Neural crest cell (in vitro differentiated cells): ENCODE measurements around the gene MYL6B. TPM values are rescaled to one million over a fixed set of nuclear protein-coding genes. Genes with fewer than 3 reads are reported as not detected.
A peak's percentile ranks its signal among the peaks of the same experiment; 100 is the strongest.

ENCODE experiments used
- DNase-seq: peaks from one replicate; pipeline ENCODE4 v3.0.0; 2021; ENCODE audit warnings: low read depth, mixed read lengths, low spot score
- H3K27ac Mint-ChIP-seq: one replicate; pipeline ENCODE4 v1.8.0; 2021; ENCODE audit warnings: mild to moderate bottlenecking, mixed read lengths; ENCODE audit not compliant: unreplicated experiment
- H3K27me3 Mint-ChIP-seq: 2 replicates; pipeline ENCODE4 v1.8.0; 2021; ENCODE audit warnings: low read depth, mild to moderate bottlenecking, mixed read lengths
- H3K36me3 Mint-ChIP-seq: 2 replicates; pipeline ENCODE4 v1.8.0; 2021; ENCODE audit warnings: low read depth, mild to moderate bottlenecking, mixed read lengths
- H3K4me1 Mint-ChIP-seq: 2 replicates; pipeline ENCODE4 v1.8.0; 2021; ENCODE audit warnings: mixed read lengths
- H3K4me3 Mint-ChIP-seq: one replicate; pipeline ENCODE4 v1.8.0; 2021; ENCODE audit warnings: mild to moderate bottlenecking, mixed read lengths
- H3K9me3 Mint-ChIP-seq: 2 replicates; pipeline ENCODE4 v1.8.0; 2021; ENCODE audit warnings: mixed read lengths
- total RNA-seq: library from RNA; stranded (reverse); gene quantifications from 2 replicates; pipeline ENCODE4 v1.2.1, GENCODE V29; 2021
- TF ChIP-seq, protein P1 (sequence below): fragments of 200-600 bp; sonication (generic); conservative IDR thresholded peaks from 2 replicates; pipeline ENCODE4 v1.5.0; 2021; ENCODE audit warnings: antibody characterized with exemption, mild to moderate bottlenecking

The MYL6B gene
- total RNA-seq, 1 donor from 2014 or later, result 178 TPM

- DNase-seq, result no peak
These were observed 47.4 kb upstream of the MYL6B start for GRCh38 chr12:56104815-56105608.

GRCh38 chr12:56105609-56105902 lies 46.8 kb upstream of the MYL6B start:
- Mint-ChIP-seq H3K27me3 (no peaks in the 10 kb centered on the region), H3K36me3 (peaks cover 12% of the 10 kb centered on the region), H3K4me3 (peak overlapping the region; percentile 98), H3K4me1 (peaks cover 37% of the 10 kb centered on the region), H3K9me3 (no peaks in the 10 kb centered on the region), H3K27ac (peak overlapping the region; percentile 97)
- no peak for DNase-seq
- TF ChIP-seq, protein P1, sequence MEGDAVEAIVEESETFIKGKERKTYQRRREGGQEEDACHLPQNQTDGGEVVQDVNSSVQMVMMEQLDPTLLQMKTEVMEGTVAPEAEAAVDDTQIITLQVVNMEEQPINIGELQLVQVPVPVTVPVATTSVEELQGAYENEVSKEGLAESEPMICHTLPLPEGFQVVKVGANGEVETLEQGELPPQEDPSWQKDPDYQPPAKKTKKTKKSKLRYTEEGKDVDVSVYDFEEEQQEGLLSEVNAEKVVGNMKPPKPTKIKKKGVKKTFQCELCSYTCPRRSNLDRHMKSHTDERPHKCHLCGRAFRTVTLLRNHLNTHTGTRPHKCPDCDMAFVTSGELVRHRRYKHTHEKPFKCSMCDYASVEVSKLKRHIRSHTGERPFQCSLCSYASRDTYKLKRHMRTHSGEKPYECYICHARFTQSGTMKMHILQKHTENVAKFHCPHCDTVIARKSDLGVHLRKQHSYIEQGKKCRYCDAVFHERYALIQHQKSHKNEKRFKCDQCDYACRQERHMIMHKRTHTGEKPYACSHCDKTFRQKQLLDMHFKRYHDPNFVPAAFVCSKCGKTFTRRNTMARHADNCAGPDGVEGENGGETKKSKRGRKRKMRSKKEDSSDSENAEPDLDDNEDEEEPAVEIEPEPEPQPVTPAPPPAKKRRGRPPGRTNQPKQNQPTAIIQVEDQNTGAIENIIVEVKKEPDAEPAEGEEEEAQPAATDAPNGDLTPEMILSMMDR, result no peak

More at GRCh38 chr12:56104815-56105608, 47.4 kb upstream of the MYL6B start:
- Mint-ChIP-seq H3K36me3 (peaks cover 8% of the 10 kb centered on the region), H3K4me1 (peaks cover 37% of the 10 kb centered on the region), H3K27me3 (no peaks in the 10 kb centered on the region), H3K27ac (peak overlapping the region; percentile 97), H3K9me3 (no peaks in the 10 kb centered on the region), H3K4me3 (peak overlapping the region; percentile 98)
- TF ChIP-seq, protein P1, result no peak

- TF ChIP-seq, protein P1, result no peak
- Mint-ChIP-seq H3K9me3 (no peaks in the 10 kb centered on the region), H3K27ac (no peak overlapping the region), H3K36me3 (peaks cover 20% of the 10 kb centered on the region), H3K4me3 (peak overlapping the region; percentile 54), H3K27me3 (no peaks in the 10 kb centered on the region), H3K4me1 (peaks cover 37% of the 10 kb centered on the region)
- no peak for DNase-seq
These were observed 45.1 kb upstream of the MYL6B start for GRCh38 chr12:56107242-56107641.

DNA sequence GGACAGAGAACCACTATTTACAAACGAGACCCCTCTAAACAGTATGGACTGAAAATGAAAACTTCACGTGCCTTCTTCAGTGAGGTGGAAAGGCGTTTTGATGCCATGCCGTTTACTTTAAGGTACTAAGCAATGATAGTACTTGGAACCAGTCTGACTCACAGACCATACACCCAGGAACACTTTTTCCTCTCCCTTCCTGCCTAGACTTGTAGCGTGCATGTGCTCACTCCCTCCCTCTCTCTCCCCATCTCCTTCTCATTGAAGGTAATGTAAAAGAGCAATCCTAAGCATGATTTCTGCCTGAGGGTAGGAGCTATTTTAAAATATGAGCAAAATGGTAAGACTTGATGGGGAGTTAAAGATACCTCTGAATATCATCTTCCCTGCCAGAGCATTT lies 41.8 kb upstream of the MYL6B start:
- Mint-ChIP-seq H3K4me3 (peak overlapping the region; percentile 47), H3K36me3 (peaks cover 31% of the 10 kb centered on the region), H3K27me3 (no peaks in the 10 kb centered on the region), H3K27ac (no peak overlapping the region), H3K9me3 (no peaks in the 10 kb centered on the region), H3K4me1 (peaks cover 18% of the 10 kb centered on the region)
- DNase-seq, result no peak
- TF ChIP-seq, protein P1, result no peak

GRCh38 chr12:56114084-56114483 lies 38.3 kb upstream of the MYL6B start:
- TF ChIP-seq, protein P1, result no peak
- Mint-ChIP-seq H3K27ac (no peak overlapping the region), H3K9me3 (no peaks in the 10 kb centered on the region), H3K36me3 (peaks cover 37% of the 10 kb centered on the region), H3K27me3 (peaks cover 9% of the 10 kb centered on the region), H3K4me1 (peaks cover 24% of the 10 kb centered on the region), H3K4me3 (peak overlapping the region; percentile 73)
- DNase-seq, result no peak
